Esophagus muscularis mucosa (tissue), 4 donors: Measurements from ENCODE around the gene GLIS1. TPM values are rescaled to one million over a fixed set of nuclear protein-coding genes. Genes with fewer than 3 reads are reported as not detected.
A peak's percentile ranks its signal among the peaks of the same experiment; 100 is the strongest.

ENCODE experiments used
- DNase-seq: peaks from one replicate; pipeline ENCODE4 v3.0.0-alpha.2; 2017; ENCODE audit errors: extremely low spot score
- H3K27ac ChIP-seq, 4 donors: fragments of 200-600 bp; sonication (generic); replicated peaks in 1 of 4; 1 replicate in 3 of 4; 2 replicates in 1 of 4; pipeline ENCODE4 v1.5.1; 2016 to 2019; ENCODE audit warnings: mild to moderate bottlenecking in 1 of 4
- H3K27me3 ChIP-seq, 4 donors: fragments of 200-600 bp; sonication (generic); one replicate each; pipeline versions ENCODE4 v1.5.1 to v1.6.0; 2016 to 2019
- H3K36me3 ChIP-seq, 4 donors: fragments of 200-600 bp; sonication (generic); one replicate each; pipeline ENCODE4 v1.5.1; 2016 to 2019
- H3K4me1 ChIP-seq, 4 donors: fragments of 200-600 bp; sonication (generic); one replicate each; pipeline ENCODE4 v1.5.1; 2016 to 2019
- H3K4me3 ChIP-seq, 4 donors: fragments of 200-600 bp; sonication (generic); 1 replicate in 2 of 4; 2 replicates in 2 of 4; pipeline ENCODE4 v1.5.1; 2016 to 2019; ENCODE audit warnings: mild to moderate bottlenecking in 4 of 4, moderate library complexity in 1 of 4
- H3K9me3 ChIP-seq, 4 donors: fragments of 200-600 bp; sonication (generic); 1 replicate in 3 of 4; 2 replicates in 1 of 4; pipeline ENCODE4 v1.5.1; 2016 to 2019
- EP300 ChIP-seq: sonication (generic); formaldehyde crosslinking; IDR thresholded peaks from one replicate; pipeline ENCODE4 v1.6.1; 2017; ENCODE audit warnings: antibody characterized with exemption
- POLR2A ChIP-seq: fragments of 450-650 bp; IDR thresholded peaks from one replicate; pipeline ENCODE4 v1.6.1; 2017; ENCODE audit warnings: antibody characterized with exemption, moderate library complexity, mild to moderate bottlenecking, low read depth
- POLR2AphosphoS5 ChIP-seq, 2 donors: sonication (generic); formaldehyde crosslinking; IDR thresholded peaks; one replicate each; pipeline ENCODE4 v1.6.1; 2017; ENCODE audit warnings: antibody characterized with exemption in 2 of 2
- WGBS: methylation state at CpG from one replicate; pipeline ENCODE4 v1.1.5; 2018; 5-methylcytosine and 5-hydroxymethylcytosine counted together
- intact Hi-C: fragments of 100-400 bp; cut with DNase I; formaldehyde crosslinking; loops from one replicate; pipeline ENCODE4 v1.15.1; 2023
- total RNA-seq, 4 donors: library from RNA; depleted of rRNA; stranded (reverse); fragments of >200 nt; gene quantifications; one replicate each; pipeline versions ENCODE4 v1.1.0 to v1.2.1, GENCODE V29; 2016
- TF ChIP-seq, protein P1 (sequence below), 3 experiments: fragments of 200-600 bp in 2 of 3; fragments of 450-650 bp in 1 of 3; sonication (generic) in 2 of 3; IDR thresholded peaks; one replicate each; pipeline ENCODE4 v1.5.1; 2017 to 2019; ENCODE audit warnings: antibody characterized with exemption in 3 of 3, mild to moderate bottlenecking in 2 of 3, moderate library complexity in 1 of 3

Gene GLIS1
- total RNA-seq, 4 donors from 2014 or later, result 0.17 to 0.42 TPM; not detected in 2

DNA sequence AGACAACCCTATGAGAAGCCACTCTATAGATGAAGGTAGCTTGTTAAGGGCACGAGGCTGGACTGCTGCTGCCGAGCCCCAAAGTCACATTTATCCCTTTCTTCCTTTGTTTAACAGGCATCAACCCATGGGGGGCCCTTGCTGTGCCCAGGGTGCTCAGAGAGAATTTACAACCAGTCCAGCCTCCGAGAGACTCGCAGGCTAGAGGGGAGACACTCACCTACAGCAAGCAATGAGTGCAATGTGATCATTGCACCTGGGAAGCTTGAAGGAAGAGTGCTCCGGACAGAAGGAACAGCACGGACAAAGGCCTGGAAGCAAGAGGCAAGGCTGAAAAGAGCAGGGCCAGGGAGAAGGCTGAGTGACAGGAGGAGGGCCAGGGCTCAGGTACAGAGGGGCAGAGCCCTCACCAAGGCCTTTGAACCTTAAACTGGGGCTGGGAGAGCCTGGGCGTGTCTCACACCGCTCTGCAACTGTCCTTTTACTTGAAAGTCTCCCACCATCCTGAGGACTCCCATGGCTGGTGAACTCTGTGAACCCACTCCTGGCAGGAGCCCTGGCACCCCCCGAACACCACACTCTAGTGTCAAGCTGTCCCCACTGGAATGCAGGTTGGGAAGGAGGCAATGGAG, 252.5 kb downstream of the GLIS1 start:
- Histone ChIP-seq H3K9me3 (no peaks in the 10 kb centered on the region), H3K27me3 (peaks cover 0 to 73% (median 1%) of the 10 kb centered on the region in 4 donors), H3K36me3 (no peaks in the 10 kb centered on the region), H3K4me1 (peaks cover 0 to 19% (median 14%) of the 10 kb centered on the region in 4 donors), H3K4me3 (no peak overlapping the region), H3K27ac (no peak overlapping the region)
- TF ChIP-seq EP300, result no peak
- TF ChIP-seq POLR2AphosphoS5 (IDR thresholded peaks at IDR 0.05), result no peak
- TF ChIP-seq, protein P1, sequence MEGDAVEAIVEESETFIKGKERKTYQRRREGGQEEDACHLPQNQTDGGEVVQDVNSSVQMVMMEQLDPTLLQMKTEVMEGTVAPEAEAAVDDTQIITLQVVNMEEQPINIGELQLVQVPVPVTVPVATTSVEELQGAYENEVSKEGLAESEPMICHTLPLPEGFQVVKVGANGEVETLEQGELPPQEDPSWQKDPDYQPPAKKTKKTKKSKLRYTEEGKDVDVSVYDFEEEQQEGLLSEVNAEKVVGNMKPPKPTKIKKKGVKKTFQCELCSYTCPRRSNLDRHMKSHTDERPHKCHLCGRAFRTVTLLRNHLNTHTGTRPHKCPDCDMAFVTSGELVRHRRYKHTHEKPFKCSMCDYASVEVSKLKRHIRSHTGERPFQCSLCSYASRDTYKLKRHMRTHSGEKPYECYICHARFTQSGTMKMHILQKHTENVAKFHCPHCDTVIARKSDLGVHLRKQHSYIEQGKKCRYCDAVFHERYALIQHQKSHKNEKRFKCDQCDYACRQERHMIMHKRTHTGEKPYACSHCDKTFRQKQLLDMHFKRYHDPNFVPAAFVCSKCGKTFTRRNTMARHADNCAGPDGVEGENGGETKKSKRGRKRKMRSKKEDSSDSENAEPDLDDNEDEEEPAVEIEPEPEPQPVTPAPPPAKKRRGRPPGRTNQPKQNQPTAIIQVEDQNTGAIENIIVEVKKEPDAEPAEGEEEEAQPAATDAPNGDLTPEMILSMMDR (IDR thresholded peaks at IDR 0.05), result no peak
- no peak for TF ChIP-seq POLR2A
- intact Hi-C loops, result loop anchor here (2.0 kb wide), 1 partner anchor 268 kb away; no protein-coding TSS in a partner anchor
- 81% methylated on average over 9 of the region's 9 CpGs for WGBS
- DNase-seq, result no peak

DNA sequence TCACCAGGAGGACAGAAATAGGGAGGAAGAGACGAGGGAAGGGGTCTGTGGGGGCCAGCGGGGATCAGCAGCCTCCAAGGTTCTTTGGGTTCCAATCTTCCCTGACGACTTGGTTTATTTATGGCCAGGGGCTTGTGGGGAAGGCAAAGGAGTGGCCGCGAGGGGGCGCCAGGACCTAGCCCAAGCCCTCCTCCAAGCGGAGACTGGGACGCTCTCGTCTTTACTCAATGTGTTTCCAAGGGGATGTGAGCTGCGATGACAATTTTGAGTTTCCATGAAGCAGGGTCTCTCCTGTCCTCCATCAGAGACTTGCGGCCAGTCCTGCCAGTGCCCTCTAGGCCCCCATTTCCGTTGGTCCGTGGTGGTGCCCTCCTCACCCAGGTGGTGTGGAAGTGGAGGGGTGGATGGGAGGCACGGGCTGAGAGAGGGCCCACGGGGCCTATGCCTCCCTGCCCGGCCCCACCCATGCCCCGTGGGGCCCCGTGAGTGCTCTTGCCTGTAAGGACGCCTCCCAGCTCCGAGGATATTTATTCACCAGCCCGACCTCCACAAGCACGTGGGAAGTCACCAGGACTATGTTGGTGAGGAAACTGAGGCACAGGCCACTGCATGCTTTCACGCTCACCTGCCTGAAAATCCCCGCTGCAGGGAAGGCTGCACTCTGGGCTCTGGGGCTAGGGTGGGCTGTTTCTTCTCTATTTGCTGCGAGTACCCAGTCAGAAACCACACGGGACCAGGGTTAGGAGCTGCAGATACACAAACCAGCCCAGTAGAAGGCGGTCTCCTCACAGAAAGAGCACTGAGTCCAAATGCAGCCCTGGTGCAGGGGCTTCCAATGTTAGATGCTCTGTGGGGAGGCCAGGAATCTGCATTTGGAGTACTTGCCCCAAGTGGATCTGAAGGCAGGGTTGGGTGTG, 253.2 kb downstream of the GLIS1 start:
- Histone ChIP-seq H3K4me1 (peaks cover 0 to 17% (median 12%) of the 10 kb centered on the region in 4 donors), H3K27ac (no peak overlapping the region), H3K27me3 (peaks cover 0 to 69% (median 1%) of the 10 kb centered on the region in 4 donors), H3K9me3 (no peaks in the 10 kb centered on the region), H3K36me3 (no peaks in the 10 kb centered on the region), H3K4me3 (no peak overlapping the region)
- DNase-seq, result peak; percentile 95
- intact Hi-C loops, result loop anchor here (2.0 kb wide), 1 partner anchor 269 kb away; no protein-coding TSS in a partner anchor
- TF ChIP-seq POLR2AphosphoS5 (IDR thresholded peaks at IDR 0.05), result no peak
- TF ChIP-seq, protein P1 (IDR thresholded peaks at IDR 0.05), result peak; percentile 79 to 81 (median 80)
- WGBS, result 19% methylated on average over 16 of the region's 27 CpGs

DNA sequence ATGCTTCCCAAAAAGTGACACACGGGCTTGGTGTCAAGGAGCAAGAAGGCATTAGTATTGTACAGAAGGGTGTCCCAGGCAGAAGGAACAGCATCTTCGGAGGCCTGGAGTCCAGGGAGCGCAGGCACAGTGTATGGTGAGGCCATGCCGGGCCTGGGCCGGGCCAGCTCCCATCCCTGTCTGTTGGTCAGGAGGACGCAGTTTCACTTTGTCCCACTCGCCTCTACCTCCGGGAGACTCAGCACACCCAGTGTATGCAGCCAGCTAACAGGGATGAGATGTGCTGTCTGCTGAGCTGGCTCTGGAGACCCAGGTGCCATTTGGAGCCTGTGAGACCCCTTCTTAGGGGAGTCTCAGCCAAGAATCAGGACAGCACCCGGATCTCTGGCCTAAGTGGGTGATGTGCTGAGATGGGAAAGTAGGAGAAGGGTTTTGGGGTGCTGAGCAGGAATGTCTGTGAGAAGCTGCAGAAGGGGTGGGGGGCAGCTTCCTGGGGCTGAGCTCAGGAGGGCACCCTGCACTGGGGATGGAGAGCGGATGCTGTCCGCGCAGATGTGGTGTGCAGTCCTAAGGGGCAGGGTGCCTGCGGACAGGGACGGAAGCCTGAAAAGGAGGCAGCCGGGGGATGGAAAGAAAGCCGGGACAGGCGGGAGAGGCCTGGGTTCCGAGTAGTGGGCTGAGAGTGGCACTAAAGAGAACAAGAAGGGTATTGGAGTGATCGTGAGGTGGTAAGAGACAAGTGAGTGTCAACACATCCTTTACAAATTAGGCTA, 254.1 kb downstream of the GLIS1 start:
- TF ChIP-seq EP300 (no peak), POLR2A (no peak), POLR2AphosphoS5 (IDR thresholded peaks at IDR 0.05) (no peak)
- TF ChIP-seq, protein P1 (IDR thresholded peaks at IDR 0.05), result no peak
- DNase-seq, result no peak
- Histone ChIP-seq H3K36me3 (no peaks in the 10 kb centered on the region), H3K27me3 (peaks cover 0 to 66% (median 1%) of the 10 kb centered on the region in 4 donors), H3K9me3 (no peaks in the 10 kb centered on the region), H3K4me1 (peaks cover 0 to 9% (median 4%) of the 10 kb centered on the region in 4 donors), H3K4me3 (no peak overlapping the region), H3K27ac (no peak overlapping the region)
- 81% methylated on average over 16 of the region's 19 CpGs for WGBS
- intact Hi-C loops, result no loop called here

DNA sequence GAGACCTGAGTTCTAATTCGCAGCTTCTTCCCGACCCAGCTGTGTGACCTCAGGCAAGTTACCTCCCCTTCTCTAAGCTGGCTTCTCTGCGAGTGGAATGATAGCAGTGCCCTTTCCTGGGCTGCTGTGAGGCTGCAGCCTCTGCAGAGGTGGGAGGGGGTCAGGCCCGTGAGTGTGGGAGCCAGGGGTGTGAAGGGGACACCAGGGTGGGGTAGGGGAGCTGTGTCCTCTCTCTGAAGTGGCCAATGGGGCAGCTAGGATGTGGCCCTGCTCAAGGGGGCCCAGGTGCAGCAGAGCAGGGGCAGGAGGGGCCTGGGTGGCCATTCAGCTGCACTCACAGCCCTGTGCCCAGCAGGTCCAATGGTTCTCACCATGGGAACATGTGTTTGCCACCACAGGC, 255.3 kb downstream of the GLIS1 start:
- no peak for DNase-seq
- no peak for TF ChIP-seq POLR2A
- no peak for TF ChIP-seq EP300
- TF ChIP-seq, protein P1 (IDR thresholded peaks at IDR 0.05), result no peak
- no peak for TF ChIP-seq POLR2AphosphoS5 (IDR thresholded peaks at IDR 0.05)
- Histone ChIP-seq H3K4me3 (no peak overlapping the region), H3K36me3 (no peaks in the 10 kb centered on the region), H3K4me1 (peaks cover 0 to 9% (median 4%) of the 10 kb centered on the region in 4 donors), H3K27ac (no peak overlapping the region), H3K27me3 (peaks cover 0 to 57% (median 1%) of the 10 kb centered on the region in 4 donors), H3K9me3 (no peaks in the 10 kb centered on the region)
- 77% methylated on average over 3 of the region's 4 CpGs for WGBS
- intact Hi-C loops, result no loop called here
